BJ (cell line): ENCODE data around the gene CCDC14. TPM values are rescaled to one million over a fixed set of nuclear protein-coding genes. Genes with fewer than 3 reads are reported as not detected.
"Not testable (repeated sequence)": the region's sequence is repeated elsewhere in the genome, so short reads cannot be mapped to it uniquely, and the experiment has no call there.

Experiments used
- CTCF ChIA-PET: fragments of 350-600 bp; formaldehyde crosslinking; extraction: SDS; loops from one replicate; lab custom pipeline; 2021; ENCODE audit warnings: antibody characterized with exemption, inconsistent platforms; lab: Yijun Ruan, JAX
- POLR2A ChIA-PET: fragments of 300-600 bp; sonication (Branson Sonifier 250); formaldehyde crosslinking; extraction: SDS; loops from one replicate; lab custom pipeline; 2021; ENCODE audit warnings: antibody characterized with exemption; lab: Charles Lee
- DNase-seq: peaks from one replicate; pipeline ENCODE4 v3.0.0-alpha.2; 2011; ENCODE audit warnings: low read depth
- H3K27me3 ChIP-seq: 2 replicates; pipeline ENCODE4 v1.6.0; 2011; ENCODE audit warnings: low read length; ENCODE audit not compliant: control insufficient read depth, insufficient read depth
- H3K36me3 ChIP-seq: 2 replicates; pipeline ENCODE4 v1.5.1; 2011; ENCODE audit warnings: low read length; ENCODE audit not compliant: control insufficient read depth, insufficient read depth
- H3K4me3 ChIP-seq: 2 replicates; pipeline ENCODE4 v1.5.1; 2011; ENCODE audit warnings: low read depth, mild to moderate bottlenecking, control low read depth, low read length
- CTCF ChIP-seq: IDR thresholded peaks from 2 replicates; pipeline ENCODE4 v1.5.1; 2011; ENCODE audit warnings: low read depth, mild to moderate bottlenecking, control low read depth, inconsistent platforms, low read length, moderate library complexity; ENCODE audit not compliant: insufficient read depth
- polyA plus RNA-seq: library from polyadenylated mRNA; depleted of rRNA; stranded (reverse); fragments of >200 nt; gene quantifications from 2 replicates; pipeline ENCODE4 v1.2.3, GENCODE V29; 2011

Gene CCDC14
- polyA plus RNA-seq, 1 experiment: 112 TPM

GRCh38 chr3:123993818-123994217, 32.8 kb upstream of the CCDC14 start:
- peaks cover 5% of the 10 kb centered on the region for H3K27me3 ChIP-seq
- no peaks in the 10 kb centered on the region for H3K36me3 ChIP-seq
- POLR2A ChIA-PET: no interaction called here
- CTCF ChIA-PET: interaction anchor here (1.2 kb wide), 1 partner anchor 566 kb away, joined by 3 read pairs; no protein-coding TSS in a partner anchor
- no peak for DNase-seq
- no peak for TF ChIP-seq CTCF
- no peak overlapping the region for H3K4me3 ChIP-seq

GRCh38 chr3:123991730-123992588, 30.9 kb upstream of the CCDC14 start, which contains the start of gene ROPN1:
ROPN1 (minus strand) TSS chr3:123992124; CDS start chr3:123980481, 11,643 bp downstream.
- CTCF ChIA-PET, H3K27me3 ChIP-seq, H3K36me3 ChIP-seq, POLR2A ChIA-PET, DNase-seq, H3K4me3 ChIP-seq: not testable (repeated sequence)

GRCh38 chr3:123986427-123986826, 25.4 kb upstream of the CCDC14 start:
- no peak for DNase-seq
- Histone ChIP-seq H3K4me3 (no peak overlapping the region), H3K27me3 (peaks cover 11% of the 10 kb centered on the region), H3K36me3 (no peaks in the 10 kb centered on the region)
- ChIA-PET CTCF (interaction anchor here (0.6 kb wide), 1 partner anchor 258 kb away, joined by 3 read pairs; no protein-coding TSS in a partner anchor), POLR2A (no interaction called here)
- TF ChIP-seq CTCF: no peak

- no peak for TF ChIP-seq CTCF
Observed at GRCh38 chr3:123984957-123985356, 23.9 kb upstream of the CCDC14 start.

GRCh38 chr3:123984350-123984749, 23.3 kb upstream of the CCDC14 start:
- H3K4me3 ChIP-seq: no peak overlapping the region
- H3K36me3 ChIP-seq: no peaks in the 10 kb centered on the region
- peaks cover 6% of the 10 kb centered on the region for H3K27me3 ChIP-seq
- POLR2A ChIA-PET: no interaction called here
- DNase-seq: no peak
- no peak for TF ChIP-seq CTCF
- CTCF ChIA-PET: no interaction called here

More at GRCh38 chr3:123984957-123985356, 23.9 kb upstream of the CCDC14 start:
- H3K4me3 ChIP-seq: no peak overlapping the region
- H3K27me3 ChIP-seq: peaks cover 6% of the 10 kb centered on the region
- no peak for DNase-seq
- ChIA-PET POLR2A (no interaction called here), CTCF (no interaction called here)
- no peaks in the 10 kb centered on the region for H3K36me3 ChIP-seq

GRCh38 chr3:123981317-123981716, 20.3 kb upstream of the CCDC14 start:
- H3K36me3 ChIP-seq, DNase-seq, POLR2A ChIA-PET, H3K27me3 ChIP-seq, H3K4me3 ChIP-seq: not testable (repeated sequence)
- CTCF ChIA-PET: interaction anchor here (0.7 kb wide), 1 partner anchor 29 kb away, joined by 3 read pairs; no protein-coding TSS in a partner anchor
